Spinal cord (tissue), 10 donors: Measurements from ENCODE around the gene CLPSL1. TPM values are rescaled to one million over a fixed set of nuclear protein-coding genes. Genes with fewer than 3 reads are reported as not detected.

Experiments used
- DNase-seq, 6 donors: peaks; one replicate each; pipeline versions ENCODE4 v3.0.0 to v3.0.0-alpha.2; 2013 to 2015; ENCODE audit warnings: low spot score in 6 of 6, low read depth in 4 of 6
- H3K27ac ChIP-seq: one replicate; pipeline ENCODE4 v1.5.1; 2013; ENCODE audit warnings: low read depth, low read length, control low read depth
- H3K27me3 ChIP-seq: one replicate; pipeline ENCODE4 v1.6.1; 2013; ENCODE audit warnings: low read length; ENCODE audit not compliant: control insufficient read depth, insufficient read depth
- H3K36me3 ChIP-seq: one replicate; pipeline ENCODE4 v1.6.1; 2013; ENCODE audit warnings: low read length; ENCODE audit not compliant: control insufficient read depth, insufficient read depth
- H3K4me1 ChIP-seq: one replicate; pipeline ENCODE4 v1.6.1; 2013; ENCODE audit warnings: low read length; ENCODE audit not compliant: control insufficient read depth, insufficient read depth
- H3K4me3 ChIP-seq: one replicate; pipeline ENCODE4 v1.5.1; 2013; ENCODE audit warnings: low read depth, low read length, control low read depth
- H3K9me3 ChIP-seq: one replicate; pipeline ENCODE4 v1.6.1; 2013; ENCODE audit warnings: low read length; ENCODE audit not compliant: control insufficient read depth, insufficient read depth
- WGBS: methylation state at CpG from one replicate; pipeline ENCODE4 v1.1.5; 2013; ENCODE audit warnings: missing lambda C conversion rate; ENCODE audit not compliant: insufficient coverage; 5-methylcytosine and 5-hydroxymethylcytosine counted together
- polyA plus RNA-seq, 2 donors: library from polyadenylated mRNA; unstranded; fragments of 120-200 nt; gene quantifications; one replicate each; pipeline ENCODE4 v1.2.1, GENCODE V29; 2013; ENCODE audit not compliant: insufficient read length in 2 of 2
- total RNA-seq, 2 donors: library from RNA; depleted of rRNA in 1 of 2; stranded (reverse); fragments of 120-200 nt in 1 of 2; fragments of >200 nt in 1 of 2; gene quantifications; one replicate each; pipeline versions ENCODE4 v1.2.3 to v1.2.4, GENCODE V29; 2013 to 2014
- donor health status: healthy.

Gene CLPSL1
- total and polyA plus RNA-seq, 4 donors: not detected

DNA sequence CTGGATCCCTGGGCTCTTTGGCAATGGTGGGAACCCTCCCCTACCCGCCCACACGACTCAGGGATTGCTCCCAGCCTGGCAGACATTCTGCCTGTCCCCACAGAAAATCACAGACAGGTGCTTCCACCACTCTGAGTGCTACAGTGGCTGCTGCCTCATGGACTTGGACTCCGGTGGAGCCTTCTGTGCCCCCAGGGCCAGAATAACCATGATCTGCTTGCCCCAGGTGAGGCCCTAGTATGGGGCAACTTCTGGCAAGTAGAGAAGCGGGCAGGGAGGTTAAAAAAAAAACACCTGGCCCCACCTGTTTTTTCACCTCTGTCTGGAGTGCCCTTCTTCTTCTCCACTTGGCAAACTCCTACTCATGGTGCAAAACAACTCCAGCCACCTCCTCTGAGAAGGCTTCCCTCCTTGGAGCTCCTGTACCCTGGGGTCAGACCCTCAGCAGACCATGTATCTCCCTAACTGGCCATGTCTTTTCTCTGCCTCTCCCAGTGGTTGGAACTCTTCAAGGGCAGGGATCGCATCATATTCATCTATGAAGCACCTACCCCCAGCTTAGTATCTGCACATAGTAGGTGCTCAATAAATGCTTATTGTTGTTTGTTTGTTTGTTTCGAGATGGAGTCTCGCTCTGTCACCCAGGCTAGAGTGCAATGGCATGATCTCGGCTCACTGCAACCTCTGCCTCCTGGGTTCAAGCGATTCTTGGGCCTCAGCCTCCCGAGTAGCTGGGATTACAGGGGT is 3.3 kb upstream of the CLPSL1 start:
- Histone ChIP-seq H3K4me1 (peaks cover 4% of the 10 kb centered on the region), H3K36me3 (no peaks in the 10 kb centered on the region), H3K4me3 (no peak overlapping the region), H3K27ac (no peak overlapping the region), H3K9me3 (no peaks in the 10 kb centered on the region), H3K27me3 (peaks cover 11% of the 10 kb centered on the region)
- 89% methylated on average over 9 of the region's 10 CpGs for WGBS
- no peak for DNase-seq

DNA sequence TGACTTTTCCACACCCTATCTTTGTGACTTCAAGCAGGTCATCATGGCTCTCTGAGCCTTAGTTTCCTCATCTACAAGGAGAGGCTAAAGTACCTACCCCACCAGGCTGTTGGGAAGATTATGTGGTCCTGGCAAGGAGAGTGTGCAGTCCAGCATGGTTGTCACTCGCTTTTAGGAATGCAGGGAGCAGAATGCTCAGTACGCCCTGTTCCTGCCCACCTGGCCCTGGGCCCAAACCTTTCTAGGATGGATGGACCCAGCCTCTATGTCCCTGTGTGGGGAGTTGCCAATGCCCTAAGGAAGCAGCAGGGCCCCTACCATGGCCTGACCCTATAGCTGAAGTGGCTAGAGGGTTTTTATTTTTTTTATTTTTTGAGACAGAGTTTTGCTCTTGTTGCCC is 2.4 kb upstream of the CLPSL1 start:
- WGBS: 79% methylated on average over 2 of the region's 2 CpGs
- Histone ChIP-seq H3K27me3 (peaks cover 11% of the 10 kb centered on the region), H3K36me3 (no peaks in the 10 kb centered on the region), H3K4me3 (no peak overlapping the region), H3K4me1 (peaks cover 4% of the 10 kb centered on the region), H3K27ac (no peak overlapping the region), H3K9me3 (no peaks in the 10 kb centered on the region)
- no peak for DNase-seq

DNA sequence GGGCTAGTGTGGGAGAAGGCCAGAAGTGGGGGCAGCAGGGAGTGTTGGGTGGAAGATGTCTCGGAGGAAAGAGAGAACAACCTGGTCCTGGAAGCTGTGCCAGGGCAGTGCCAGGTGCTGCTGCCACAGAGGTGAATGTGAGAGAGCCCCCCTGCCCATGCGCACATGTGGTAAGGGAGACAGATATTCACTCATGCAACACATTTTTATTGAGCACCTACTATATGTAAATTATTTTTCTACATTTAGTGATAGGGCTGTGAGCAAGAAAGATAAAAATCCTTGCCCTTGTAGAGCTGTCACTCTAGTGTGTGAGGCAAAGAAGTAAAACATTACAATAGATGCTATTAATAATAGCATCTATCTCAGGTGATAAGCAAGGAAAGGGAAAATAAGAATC is 471 bp downstream of the CLPSL1 start:
- WGBS: 100% methylated on average over 1 of the region's 2 CpGs
- peaks cover 9% of the 10 kb centered on the region for H3K27me3 ChIP-seq
- no peak for DNase-seq
- H3K9me3 ChIP-seq: no peaks in the 10 kb centered on the region
- no peak overlapping the region for H3K27ac ChIP-seq
- H3K4me1 ChIP-seq: peaks cover 1% of the 10 kb centered on the region
- no peaks in the 10 kb centered on the region for H3K36me3 ChIP-seq
- no peak overlapping the region for H3K4me3 ChIP-seq

DNA sequence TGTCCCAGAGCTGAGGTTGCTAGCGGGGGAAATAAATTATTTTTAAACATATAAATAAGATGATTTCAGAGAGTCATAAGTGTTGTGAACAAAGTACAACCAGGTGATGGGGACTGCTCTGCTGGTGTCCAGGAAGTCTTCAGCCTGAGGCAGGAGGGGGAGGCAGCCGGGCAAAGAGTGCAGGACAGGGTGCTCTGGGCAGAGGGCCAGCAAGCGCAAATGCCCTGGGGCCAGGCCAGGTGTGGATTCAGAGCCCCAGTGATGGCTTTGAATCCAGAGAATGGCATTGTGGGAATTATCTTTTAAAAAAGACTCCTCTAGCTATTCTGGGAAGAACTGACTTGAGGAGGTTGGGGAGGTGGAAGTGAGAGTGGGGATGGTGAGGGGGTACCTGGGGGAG is 1.6 kb downstream of the CLPSL1 start:
- no peaks in the 10 kb centered on the region for H3K36me3 ChIP-seq
- peaks cover 16% of the 10 kb centered on the region for H3K27me3 ChIP-seq
- H3K4me1 ChIP-seq: peaks cover 7% of the 10 kb centered on the region
- no peaks in the 10 kb centered on the region for H3K9me3 ChIP-seq
- no peak overlapping the region for H3K4me3 ChIP-seq
- no peak for DNase-seq
- WGBS: 66% methylated on average over 2 of the region's 3 CpGs
- no peak overlapping the region for H3K27ac ChIP-seq

DNA sequence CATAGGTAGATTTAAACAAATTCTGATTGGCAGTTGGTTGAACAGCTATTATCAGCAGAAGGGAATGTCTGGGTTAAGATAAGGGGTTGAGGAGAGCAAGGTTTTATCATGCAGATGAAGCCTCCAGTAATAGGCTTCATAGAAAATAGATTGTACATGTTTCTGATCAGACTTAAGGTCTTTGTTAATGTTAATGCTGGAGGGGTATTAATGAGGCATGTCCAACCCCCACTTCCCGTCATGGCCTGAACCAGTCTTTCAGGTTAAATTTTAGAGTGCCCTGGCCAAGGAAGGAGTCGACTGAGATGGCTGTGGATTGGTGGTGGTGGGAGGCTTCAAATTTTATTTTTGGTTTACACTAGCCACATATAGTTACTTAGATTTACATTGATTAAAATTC is 3.4 kb downstream of the CLPSL1 start:
- Histone ChIP-seq H3K9me3 (no peaks in the 10 kb centered on the region), H3K4me3 (no peak overlapping the region), H3K27me3 (peaks cover 23% of the 10 kb centered on the region), H3K27ac (no peak overlapping the region), H3K36me3 (no peaks in the 10 kb centered on the region), H3K4me1 (peaks cover 7% of the 10 kb centered on the region)
- no CpG with 5 or more reads among the region's 2 CpGs for WGBS
- no peak for DNase-seq

DNA sequence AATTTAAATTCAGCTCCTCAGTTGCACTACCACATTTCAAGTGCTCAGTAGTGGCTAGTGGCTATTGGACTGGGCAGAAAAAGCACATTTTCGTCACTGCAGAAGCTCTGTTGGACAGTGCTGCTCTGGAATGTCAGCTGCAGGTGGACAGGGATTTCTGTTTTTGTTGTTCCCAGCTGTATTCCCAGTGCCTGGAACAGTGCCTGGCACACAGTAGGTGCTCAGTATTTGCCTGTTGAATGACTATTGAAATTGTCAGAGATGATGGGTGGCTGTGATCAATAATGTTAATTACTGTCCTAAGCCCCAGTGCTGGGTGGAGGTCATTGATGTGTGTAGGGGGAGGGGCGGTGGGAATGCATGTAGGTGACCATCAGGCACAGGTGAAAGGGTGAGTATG is 5.5 kb downstream of the CLPSL1 start:
- Histone ChIP-seq H3K4me3 (no peak overlapping the region), H3K9me3 (no peaks in the 10 kb centered on the region), H3K27me3 (peaks cover 23% of the 10 kb centered on the region), H3K36me3 (no peaks in the 10 kb centered on the region), H3K4me1 (peaks cover 7% of the 10 kb centered on the region), H3K27ac (no peak overlapping the region)
- 75% methylated on average over 2 of the region's 2 CpGs for WGBS
- DNase-seq: no peak

DNA sequence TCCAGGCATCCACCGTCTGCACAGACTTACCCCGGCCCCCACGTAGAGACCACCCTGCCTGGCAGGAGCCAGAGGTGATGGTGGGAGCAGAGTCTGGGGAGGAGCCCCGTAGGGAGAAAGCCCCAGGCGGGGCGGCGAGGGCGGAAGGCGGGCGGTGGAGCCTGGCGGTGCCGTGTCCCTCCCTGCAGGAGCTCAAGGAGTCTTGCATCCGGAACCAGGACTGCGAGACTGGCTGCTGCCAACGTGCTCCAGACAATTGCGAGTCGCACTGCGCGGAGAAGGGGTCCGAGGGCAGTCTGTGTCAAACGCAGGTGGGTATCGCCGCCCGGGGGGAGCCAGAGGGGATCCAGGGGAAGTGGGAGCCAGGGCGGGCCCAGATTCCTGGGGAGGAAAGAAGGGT is 6.0 kb downstream of the CLPSL1 start:
- no peak for DNase-seq
- H3K4me1 ChIP-seq: peaks cover 7% of the 10 kb centered on the region
- 23% methylated on average over 24 of the region's 25 CpGs for WGBS
- no peak overlapping the region for H3K27ac ChIP-seq
- no peaks in the 10 kb centered on the region for H3K9me3 ChIP-seq
- peaks cover 23% of the 10 kb centered on the region for H3K27me3 ChIP-seq
- no peak overlapping the region for H3K4me3 ChIP-seq
- H3K36me3 ChIP-seq: no peaks in the 10 kb centered on the region

DNA sequence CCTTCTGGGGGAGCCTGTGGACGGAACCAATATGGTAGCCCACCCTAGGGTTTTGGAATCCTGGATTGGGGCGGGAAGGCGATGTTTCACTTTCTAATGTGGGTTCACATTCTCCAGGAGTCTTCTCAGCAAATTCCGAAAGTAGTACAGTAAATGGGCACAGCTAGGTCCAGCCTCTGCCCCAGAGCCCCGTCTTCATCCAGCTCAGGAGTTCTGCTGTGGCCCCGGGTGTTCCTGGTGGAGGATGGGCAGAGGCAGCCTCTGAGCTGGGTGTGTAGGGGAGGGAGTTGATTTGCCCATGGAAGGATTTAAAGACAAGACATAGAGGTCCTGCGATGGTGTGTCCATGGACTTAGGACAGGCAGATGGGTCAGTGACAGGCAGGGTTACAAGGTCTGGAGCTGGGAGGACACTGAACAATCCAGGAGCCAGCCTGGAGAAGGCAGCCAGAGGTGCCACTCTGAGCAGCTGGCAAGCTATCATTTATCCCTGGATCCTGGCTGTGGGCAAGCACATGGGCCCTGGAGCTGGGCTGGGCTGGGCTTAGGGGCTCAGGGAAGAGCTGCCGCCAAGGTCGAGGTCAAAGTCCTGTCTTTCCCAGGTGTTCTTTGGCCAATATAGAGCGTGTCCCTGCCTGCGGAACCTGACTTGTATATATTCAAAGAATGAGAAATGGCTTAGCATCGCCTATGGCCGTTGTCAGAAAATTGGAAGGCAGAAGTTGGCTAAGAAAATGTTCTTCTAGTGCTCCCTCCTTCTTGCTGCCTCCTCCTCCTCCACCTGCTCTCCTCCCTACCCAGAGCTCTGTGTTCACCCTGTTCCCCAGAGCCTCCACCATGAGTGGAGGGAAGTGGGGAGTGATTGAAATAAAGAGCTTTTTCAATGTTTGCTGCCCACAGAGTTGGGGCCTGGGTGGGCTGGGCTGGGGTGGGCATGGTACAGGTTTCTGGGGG is 6.7 kb downstream of the CLPSL1 start:
- WGBS: 83% methylated on average over 11 of the region's 13 CpGs
- peaks cover 7% of the 10 kb centered on the region for H3K4me1 ChIP-seq
- no peak overlapping the region for H3K27ac ChIP-seq
- no peaks in the 10 kb centered on the region for H3K9me3 ChIP-seq
- peaks cover 23% of the 10 kb centered on the region for H3K27me3 ChIP-seq
- no peaks in the 10 kb centered on the region for H3K36me3 ChIP-seq
- no peak for DNase-seq
- no peak overlapping the region for H3K4me3 ChIP-seq

DNA sequence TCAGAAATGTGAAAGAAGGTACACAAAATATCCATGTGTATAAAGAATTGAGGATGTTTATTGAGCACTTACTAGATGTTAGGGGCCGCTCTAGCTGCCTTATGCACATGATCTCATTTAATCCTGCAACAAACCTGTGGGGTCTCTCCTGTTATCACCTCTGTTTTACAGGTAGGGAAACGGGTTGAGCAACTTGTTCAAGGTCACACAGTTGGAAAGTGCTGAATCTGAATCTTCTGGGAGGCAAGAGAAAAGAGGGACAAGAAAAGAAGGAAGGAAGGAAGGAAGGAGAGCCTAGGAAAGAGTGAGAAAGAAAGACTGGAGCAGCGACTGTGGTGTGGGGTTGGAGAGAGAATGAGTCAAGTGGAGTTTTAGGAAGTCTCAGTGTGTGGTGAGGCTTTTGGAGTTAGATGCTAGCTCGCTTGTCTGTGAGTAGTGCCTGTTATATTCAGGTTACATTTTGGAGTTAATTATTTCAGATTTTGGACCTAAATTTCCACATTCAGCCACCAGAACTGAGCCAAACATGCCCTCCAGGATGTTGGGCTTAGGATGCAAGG is 7.7 kb downstream of the CLPSL1 start:
- peaks cover 7% of the 10 kb centered on the region for H3K4me1 ChIP-seq
- no peak for DNase-seq
- H3K36me3 ChIP-seq: no peaks in the 10 kb centered on the region
- no peaks in the 10 kb centered on the region for H3K9me3 ChIP-seq
- H3K27me3 ChIP-seq: peaks cover 23% of the 10 kb centered on the region
- H3K4me3 ChIP-seq: no peak overlapping the region
- WGBS: 64% methylated on average over 2 of the region's 4 CpGs
- no peak overlapping the region for H3K27ac ChIP-seq
